GM21367 (cell line): ENCODE data around the gene CREBBP.

Source experiments
- ATAC-seq: cut with Tn5 transposase; IDR thresholded peaks from one replicate; pipeline ENCODE4 v1.9.1; 2021; ENCODE audit not compliant: unreplicated experiment

The CREBBP gene

DNA sequence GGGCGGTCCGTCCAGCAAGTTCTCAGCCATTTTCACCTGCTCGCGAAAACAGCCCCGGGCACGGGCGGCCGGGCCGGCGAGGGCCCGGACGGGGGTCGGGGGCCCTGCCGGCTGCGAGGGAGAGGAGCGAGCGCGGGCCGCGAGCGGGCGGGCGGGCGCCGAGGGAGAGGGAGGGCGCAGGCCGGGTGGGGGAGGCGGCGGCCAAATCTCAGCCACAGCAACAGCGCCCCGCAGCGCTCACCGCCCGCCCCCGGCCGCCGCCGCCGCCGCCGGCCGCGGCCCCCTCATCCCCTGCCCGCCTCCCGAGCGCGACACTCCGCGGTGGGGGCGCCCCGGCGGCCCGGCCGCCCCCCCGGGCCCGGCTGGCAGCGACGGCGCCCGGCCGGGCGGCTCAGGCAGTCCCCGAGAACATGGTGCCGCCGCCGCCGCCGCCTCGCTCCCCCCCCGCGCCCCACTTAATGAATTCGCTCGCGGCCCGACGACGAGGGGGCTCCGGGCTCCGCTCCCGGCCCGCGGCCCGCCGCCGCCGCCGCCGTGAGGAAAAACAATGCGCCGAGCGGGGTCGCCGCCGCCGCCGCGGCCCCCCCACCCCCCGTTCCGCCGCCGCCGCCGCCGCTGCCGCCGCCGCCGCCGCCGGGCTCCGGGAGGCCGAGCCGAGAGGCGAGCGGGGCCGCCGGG lies 487 bp downstream of the CREBBP start:
- ATAC-seq, result peak; percentile 33

DNA sequence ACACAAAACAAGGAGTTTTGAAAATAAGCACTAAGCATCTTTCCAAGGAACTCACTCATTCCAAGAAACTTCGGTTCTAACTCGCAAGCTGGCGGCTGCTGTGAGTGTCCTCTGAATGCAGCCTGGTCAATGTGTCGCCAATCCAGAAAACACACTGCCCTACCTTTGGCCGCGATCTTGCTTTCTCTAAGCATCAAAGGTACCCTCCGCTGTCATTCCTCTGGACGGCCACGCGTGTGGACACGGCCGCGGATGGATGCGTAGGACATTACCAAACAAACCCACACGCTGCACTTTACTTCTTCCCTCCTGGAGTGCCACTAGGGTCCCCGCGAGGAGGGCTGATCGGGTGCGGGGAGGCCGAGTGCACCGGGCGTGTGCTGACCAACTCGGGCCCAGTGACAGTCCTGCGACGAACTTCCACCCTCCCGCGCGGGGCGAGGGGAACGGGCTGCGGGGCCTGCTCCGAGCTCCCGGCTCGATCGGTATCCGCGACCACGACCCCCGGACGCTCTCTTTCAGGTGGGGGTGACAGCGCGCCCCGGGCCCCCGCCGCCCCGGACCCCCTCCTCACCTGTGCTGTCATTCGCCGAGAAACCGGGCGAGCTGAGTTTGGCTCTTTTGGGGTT lies 1.1 kb downstream of the CREBBP start:
- no peak for ATAC-seq

DNA sequence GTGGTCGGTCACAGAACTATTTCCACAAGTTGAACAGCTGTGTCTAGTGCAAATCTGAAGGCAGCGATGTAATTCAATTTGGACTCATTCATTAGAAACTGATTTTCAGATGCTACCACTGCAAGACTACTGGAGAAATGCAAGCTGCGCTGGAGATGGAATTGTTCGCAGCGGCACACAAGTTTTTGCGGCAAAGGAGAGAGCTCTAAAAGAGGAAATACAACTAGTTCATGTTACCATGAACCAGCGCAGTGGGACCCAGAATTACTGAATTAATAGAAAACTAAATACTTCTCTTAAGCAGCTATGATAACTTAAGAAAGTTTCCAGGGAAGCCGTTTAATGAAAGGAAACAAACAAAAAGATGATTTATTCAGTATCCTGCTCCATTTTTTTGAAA lies 1.9 kb downstream of the CREBBP start:
- no peak for ATAC-seq

DNA sequence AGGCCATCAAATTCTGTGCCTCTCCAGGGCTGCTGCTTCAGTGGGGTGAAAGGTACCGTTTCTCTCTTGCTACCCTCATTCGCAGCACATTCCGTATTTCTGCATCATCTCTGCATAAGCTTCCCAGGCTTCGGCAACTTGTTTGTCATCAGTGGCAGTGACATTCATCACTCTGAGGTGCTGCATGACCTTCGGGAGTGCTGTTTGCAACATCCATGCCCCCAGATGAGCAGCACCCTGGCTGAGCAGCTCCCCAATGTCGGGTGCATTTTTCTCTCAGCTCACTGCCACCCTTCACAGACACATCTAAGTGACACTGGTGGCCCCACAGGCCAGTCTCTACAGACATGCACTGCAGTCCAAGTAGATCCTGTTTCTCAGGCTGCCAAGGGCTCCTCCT lies 3.8 kb downstream of the CREBBP start:
- no peak for ATAC-seq

DNA sequence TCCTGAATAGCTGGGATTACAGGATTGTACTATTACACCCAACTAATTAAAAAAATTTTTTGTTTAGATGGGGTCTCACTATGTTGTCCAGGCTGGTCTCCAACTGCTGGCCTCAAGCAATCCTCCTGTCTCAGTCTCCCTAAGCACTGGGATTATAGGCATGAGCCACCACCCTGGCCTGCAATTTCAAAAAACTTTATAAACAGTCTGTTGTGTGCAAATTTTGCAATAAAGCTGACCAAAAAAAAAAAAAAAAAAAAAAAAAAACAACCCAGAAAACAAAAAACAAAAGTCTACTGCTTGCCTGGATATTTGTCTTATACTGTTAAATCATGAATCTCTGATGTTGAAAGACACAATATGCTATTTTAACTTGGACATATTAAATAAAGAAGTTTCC lies 4.4 kb downstream of the CREBBP start:
- ATAC-seq, result no peak

DNA sequence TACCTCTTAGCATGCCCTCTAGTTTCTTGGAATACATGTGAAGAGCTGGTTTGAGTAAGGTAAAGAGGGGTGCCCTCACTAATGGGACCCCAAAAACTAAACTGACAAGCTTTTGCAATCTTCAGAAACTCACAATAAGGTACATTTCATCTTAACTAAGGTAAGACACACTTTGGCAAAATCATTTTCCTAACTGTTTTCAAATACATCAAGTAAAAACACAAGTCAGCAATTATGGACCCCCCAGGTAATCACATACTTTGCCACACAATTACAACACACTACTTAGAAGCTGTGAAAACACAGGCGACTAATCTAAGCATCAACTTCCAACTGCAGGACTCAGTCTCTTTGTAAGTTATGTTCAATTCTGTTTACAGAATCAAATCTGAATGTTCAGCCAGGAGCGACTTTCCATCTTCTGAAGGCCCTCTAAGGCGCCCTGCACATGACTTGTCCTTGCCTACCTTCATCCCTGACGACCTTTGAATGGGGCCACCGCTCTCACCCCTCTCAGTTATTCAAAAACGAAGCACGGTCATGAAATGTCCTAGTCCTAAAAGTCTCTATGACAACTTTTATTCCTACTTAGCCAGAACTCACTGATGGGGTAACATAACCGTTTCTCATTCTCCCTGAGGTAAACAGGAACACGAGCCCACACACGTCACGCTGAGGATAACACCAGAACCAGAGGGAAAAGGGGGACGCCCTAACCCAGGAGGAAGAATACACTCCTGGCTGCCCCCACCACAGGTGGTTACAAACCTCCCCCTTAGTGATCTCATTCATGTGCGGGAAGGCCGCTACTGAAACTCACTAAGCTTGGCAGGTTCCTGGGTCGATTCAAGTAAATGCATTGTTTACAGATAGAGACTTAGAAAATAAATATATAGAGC lies 5.5 kb downstream of the CREBBP start:
- no peak for ATAC-seq

GRCh38 chr16:3874242-3874641 lies 6.3 kb downstream of the CREBBP start:
- no peak for ATAC-seq

DNA sequence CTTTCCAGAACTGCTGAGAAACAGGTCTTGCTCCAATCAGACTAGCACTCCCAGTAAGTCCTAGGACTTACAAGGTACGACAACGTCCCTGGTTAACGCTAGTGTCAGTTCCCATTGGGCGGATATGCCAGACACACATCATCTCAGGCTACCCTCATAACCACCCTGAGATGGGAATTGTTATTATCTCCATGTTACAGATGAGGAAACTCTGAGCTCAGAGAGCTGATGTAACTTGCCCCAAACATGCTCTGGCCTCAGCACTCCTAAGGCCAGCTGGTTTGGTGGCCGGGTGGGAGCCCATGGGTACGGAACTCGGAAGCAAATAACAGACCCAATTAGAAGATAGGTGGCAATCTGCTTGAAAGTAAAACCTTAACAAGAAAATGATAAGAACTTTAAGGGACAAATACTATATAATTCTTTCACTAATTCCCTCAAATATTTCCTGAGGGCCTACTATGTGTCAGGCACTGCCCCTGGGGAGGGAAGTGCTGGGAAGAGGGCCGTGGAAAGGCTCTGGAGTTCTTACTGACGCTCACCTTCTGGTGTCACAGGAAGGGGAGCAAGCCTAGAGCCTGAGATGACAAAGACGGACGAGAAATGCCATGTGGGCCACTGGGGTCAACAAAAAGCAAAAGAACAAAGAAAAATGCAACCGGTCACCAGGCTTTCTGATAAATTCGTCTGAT lies 6.9 kb downstream of the CREBBP start:
- ATAC-seq, result no peak

GRCh38 chr16:3872216-3872895 lies 8.2 kb downstream of the CREBBP start:
- ATAC-seq, result no peak

GRCh38 chr16:3868967-3869366 lies 11.5 kb downstream of the CREBBP start:
- no peak for ATAC-seq

- ATAC-seq, result no peak
Observed at GRCh38 chr16:3868556-3868955, 12.0 kb downstream of the CREBBP start.

DNA sequence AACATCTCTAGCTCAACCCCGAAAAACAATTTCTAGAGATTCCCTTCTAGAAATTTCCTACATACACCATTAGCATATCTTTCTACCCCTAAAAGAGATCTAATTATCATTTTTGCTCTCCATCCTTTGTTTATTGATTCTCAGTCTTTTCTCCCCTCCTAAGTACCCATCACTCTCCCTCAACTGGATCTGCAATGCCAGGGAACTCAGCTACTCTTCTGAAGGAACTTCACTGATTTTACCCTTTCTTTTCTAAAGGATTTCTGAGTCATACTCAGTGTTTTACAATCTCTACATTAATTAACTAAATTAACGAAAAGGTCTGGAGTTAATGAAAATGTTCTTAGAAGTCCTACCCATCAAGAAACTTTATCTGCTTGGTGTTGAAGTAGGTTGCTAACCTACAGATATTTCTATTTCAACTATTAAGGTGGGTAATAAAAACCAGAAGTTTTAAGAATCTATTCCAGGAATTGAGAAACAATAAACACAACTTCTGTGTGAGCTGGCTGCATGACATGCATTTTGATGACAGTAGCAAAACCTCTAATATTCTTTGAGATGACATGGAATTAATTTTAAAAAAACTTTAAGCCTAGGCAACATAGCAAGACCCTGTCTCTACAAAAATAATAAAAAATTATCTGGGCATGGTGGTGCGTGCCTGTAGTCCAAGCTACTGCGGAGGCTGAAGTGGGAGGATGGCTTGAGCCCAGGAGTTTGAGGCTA lies 13.6 kb downstream of the CREBBP start:
- no peak for ATAC-seq

DNA sequence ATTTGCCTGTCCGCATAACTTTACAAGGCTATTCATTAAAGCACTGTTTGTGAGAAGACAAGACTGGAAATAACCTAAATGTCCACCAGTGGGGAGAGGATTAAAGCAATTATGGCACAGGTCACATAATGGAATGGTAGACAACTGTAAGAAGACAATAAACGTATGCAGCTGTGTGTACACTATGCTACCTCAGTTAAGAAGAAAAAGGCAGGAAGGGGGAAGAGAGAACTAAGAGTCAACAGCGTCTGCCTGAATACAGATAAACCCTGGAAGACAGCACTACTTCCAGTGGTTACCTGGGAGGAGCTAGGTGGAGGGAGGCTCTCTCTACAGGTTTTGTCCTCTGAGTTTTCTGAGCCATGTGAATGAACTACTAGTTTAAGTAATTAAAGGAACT lies 15.3 kb downstream of the CREBBP start:
- no peak for ATAC-seq

DNA sequence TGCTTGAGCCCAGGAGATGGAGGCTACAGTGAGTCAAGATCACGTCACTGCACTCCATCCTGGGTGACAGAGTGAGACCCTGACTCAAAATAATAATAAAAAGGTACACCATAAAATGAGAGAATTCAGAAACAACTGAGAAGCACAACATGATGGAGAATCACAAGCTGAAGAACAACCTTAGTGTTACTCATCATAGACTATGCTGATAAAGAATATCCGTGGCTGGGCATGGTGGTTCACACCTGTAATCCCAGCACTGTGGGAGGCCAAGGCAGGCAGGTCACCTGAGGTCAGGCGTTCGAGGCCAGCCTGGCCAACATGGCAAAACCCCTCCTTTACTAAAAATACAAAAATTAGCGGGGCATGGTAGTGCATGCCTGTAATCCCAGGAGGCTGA lies 16.0 kb downstream of the CREBBP start:
- no peak for ATAC-seq

DNA sequence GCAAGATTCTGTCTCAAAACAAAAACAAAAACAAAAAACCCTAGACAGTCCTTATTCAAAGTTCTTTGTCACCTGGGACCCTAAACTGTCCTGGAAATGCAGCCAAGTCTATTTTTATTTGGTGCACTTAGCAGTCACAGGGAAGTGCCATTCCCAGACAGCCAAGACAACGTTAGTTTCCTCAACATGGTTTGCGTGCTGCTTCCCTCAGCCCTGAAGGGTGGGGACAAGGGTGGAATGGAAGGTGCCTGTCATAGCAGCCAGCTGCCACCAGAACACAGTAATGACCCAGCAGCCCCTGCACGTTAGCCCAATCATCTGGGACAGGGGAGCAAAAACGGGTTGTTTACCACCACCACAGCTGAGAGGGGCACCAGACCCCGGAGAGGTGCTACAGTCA lies 16.9 kb downstream of the CREBBP start:
- ATAC-seq, result no peak

GRCh38 chr16:3861808-3862451 lies 18.6 kb downstream of the CREBBP start:
- no peak for ATAC-seq

DNA sequence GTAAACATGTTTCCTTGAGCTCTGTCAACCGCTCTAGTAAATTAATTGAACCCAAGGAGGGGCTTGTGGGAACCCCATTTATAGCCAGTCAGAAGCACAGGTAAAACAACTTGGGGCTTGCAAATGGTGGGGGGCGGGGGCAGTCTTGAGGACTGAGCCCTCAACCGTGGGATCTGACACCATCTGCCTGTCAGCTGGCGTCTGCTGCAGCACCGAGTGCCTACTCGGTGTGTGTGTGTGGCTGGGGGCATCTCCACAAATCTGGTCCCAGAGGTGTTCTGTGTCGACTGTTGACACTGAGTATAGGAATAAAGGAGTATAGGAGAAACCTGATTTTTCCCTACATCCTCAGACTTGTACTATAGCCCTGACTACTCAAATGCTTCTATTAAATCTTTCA lies 20.6 kb downstream of the CREBBP start:
- no peak for ATAC-seq

GRCh38 chr16:3858801-3859200 lies 21.7 kb downstream of the CREBBP start:
- no peak for ATAC-seq

GRCh38 chr16:3857189-3858043 lies 23.1 kb downstream of the CREBBP start:
- ATAC-seq, result no peak
